Naive thymus-derived CD4-positive, alpha-beta T cell (primary cell): Measurements from ENCODE around the gene IL17REL. TPM values are rescaled to one million over a fixed set of nuclear protein-coding genes. Genes with fewer than 3 reads are reported as not detected.

Experiments used
- ATAC-seq: fragments of 150-1000 bp; cut with Tn5 transposase; 2 replicates; pipeline ENCODE4 v1.10.0; 2021; ENCODE audit warnings: mild to moderate bottlenecking, moderate library complexity
- CTCF ChIA-PET: fragments of 350-600 bp; sonication (Branson Sonifier 250); formaldehyde crosslinking; loops from one replicate; lab custom pipeline; 2021; ENCODE audit warnings: antibody characterized with exemption; lab: Charles Lee
- POLR2A ChIA-PET: fragments of 350-600 bp; sonication (Branson Sonifier 250); formaldehyde crosslinking; loops from one replicate; lab custom pipeline; 2021; ENCODE audit warnings: antibody characterized with exemption, inconsistent platforms; lab: Charles Lee
- DNase-seq, 9 donors: peaks; one replicate each; pipeline versions ENCODE4 v3.0.0 to v3.0.0-alpha.2; 2020 to 2022; ENCODE audit warnings: mixed read lengths in 1 of 9
- H3K27ac ChIP-seq: one replicate; pipeline ENCODE4 v1.7.0; 2013; ENCODE audit warnings: mild to moderate bottlenecking, low read depth, low read length, moderate library complexity
- H3K27me3 ChIP-seq, 2 donors: one replicate each; pipeline ENCODE4 v1.7.0; 2013; ENCODE audit warnings: low read length in 2 of 2, mild to moderate bottlenecking in 2 of 2, moderate library complexity in 2 of 2; ENCODE audit not compliant: control insufficient read depth in 2 of 2, insufficient read depth in 2 of 2
- H3K36me3 ChIP-seq, 3 experiments: 1 replicate in 2 of 3; 2 replicates in 1 of 3; pipeline ENCODE4 v1.7.0; 2013; ENCODE audit warnings: low read length in 3 of 3, mild to moderate bottlenecking in 3 of 3, moderate library complexity in 1 of 3; ENCODE audit not compliant: insufficient read depth in 3 of 3, control insufficient read depth in 2 of 3
- H3K4me1 ChIP-seq, 2 donors: one replicate each; pipeline ENCODE4 v1.7.0; 2013; ENCODE audit warnings: low read length in 2 of 2, mild to moderate bottlenecking in 2 of 2, moderate library complexity in 1 of 2; ENCODE audit not compliant: control insufficient read depth in 2 of 2, insufficient read depth in 2 of 2
- H3K4me3 ChIP-seq: 2 replicates; pipeline ENCODE4 v1.7.0; 2013; ENCODE audit warnings: mild to moderate bottlenecking, low read length
- H3K9me3 ChIP-seq, 3 experiments: 1 replicate in 2 of 3; 2 replicates in 1 of 3; pipeline ENCODE4 v1.7.0; 2013; ENCODE audit warnings: low read length in 3 of 3; ENCODE audit not compliant: control insufficient read depth in 2 of 3
- H3K27ac Mint-ChIP-seq, 9 donors: one replicate each; pipeline ENCODE4 v1.8.0; 2020 to 2022; ENCODE audit warnings: mixed read lengths in 9 of 9, mild to moderate bottlenecking in 8 of 9, moderate library complexity in 5 of 9, inconsistent platforms in 2 of 9
- H3K27me3 Mint-ChIP-seq, 5 donors: one replicate each; pipeline ENCODE4 v1.8.0; 2021 to 2022; ENCODE audit warnings: mixed read lengths in 5 of 5, mild to moderate bottlenecking in 1 of 5
- H3K36me3 Mint-ChIP-seq, 5 donors: one replicate each; pipeline ENCODE4 v1.8.0; 2020 to 2022; ENCODE audit warnings: mixed read lengths in 5 of 5, mild to moderate bottlenecking in 3 of 5, inconsistent platforms in 1 of 5
- H3K4me1 Mint-ChIP-seq, 7 donors: one replicate each; pipeline ENCODE4 v1.8.0; 2020 to 2022; ENCODE audit warnings: mixed read lengths in 7 of 7, mild to moderate bottlenecking in 3 of 7, inconsistent platforms in 1 of 7
- H3K4me3 Mint-ChIP-seq, 10 donors: one replicate each; pipeline ENCODE4 v1.8.0; 2020 to 2022; ENCODE audit warnings: mild to moderate bottlenecking in 10 of 10, mixed read lengths in 10 of 10, moderate library complexity in 6 of 10, inconsistent platforms in 2 of 10
- H3K9me3 Mint-ChIP-seq, 11 donors: one replicate each; pipeline ENCODE4 v1.8.0; 2020 to 2022; ENCODE audit warnings: mixed read lengths in 11 of 11, mild to moderate bottlenecking in 4 of 11, inconsistent platforms in 1 of 11, moderate library complexity in 1 of 11
- intact Hi-C, 2 donors: fragments of 100-400 bp; cut with micrococcal nuclease; formaldehyde crosslinking; loops; one replicate each; pipeline ENCODE4 v1.15.1; 2023
- polyA plus RNA-seq, 2 donors: library from polyadenylated mRNA; unstranded; fragments of 300-500 nt; fragmentation: Illumina TruSeq; gene quantifications; one replicate each; pipeline ENCODE4 v1.2.3, GENCODE V29; 2021
- total RNA-seq, 6 experiments: library from RNA in 5 of 6; stranded (reverse) in 5 of 6; gene quantifications; 1 replicate in 5 of 6; 2 replicates in 1 of 6; pipeline ENCODE4 v1.2.3 and lab custom pipeline; 2021 to 2026

Gene IL17REL
- total and polyA plus RNA-seq, 7 experiments from 2014 or later, result not detected

- no peaks in the 10 kb centered on the region for H3K36me3 ChIP-seq
- H3K4me3 ChIP-seq, result no peak overlapping the region
- no peak for ATAC-seq
- H3K4me1 Mint-ChIP-seq, result peaks cover 0 to 5% (median 0%) of the 10 kb centered on the region in 7 donors
- POLR2A ChIA-PET, result no interaction called here
- CTCF ChIA-PET, result no interaction called here
- no peak for DNase-seq
- H3K27me3 ChIP-seq, result peaks cover 0 to 7% of the 10 kb centered on the region in 2 donors
- H3K9me3 Mint-ChIP-seq, result peaks cover 0 to under 1% (median 0%) of the 10 kb centered on the region in 11 donors
- H3K4me3 Mint-ChIP-seq, result peak overlapping the region in 1 of 10 donors; percentile 19
- H3K27ac Mint-ChIP-seq, result no peak overlapping the region
- intact Hi-C loops, result no loop called here
- H3K9me3 ChIP-seq, result no peaks in the 10 kb centered on the region
- H3K4me1 ChIP-seq, result no peaks in the 10 kb centered on the region
- H3K27me3 Mint-ChIP-seq, result peaks cover 5 to 29% (median 23%) of the 10 kb centered on the region in 5 donors
- H3K27ac ChIP-seq, result no peak overlapping the region
- no peaks in the 10 kb centered on the region for H3K36me3 Mint-ChIP-seq
Observed at GRCh38 chr22:50058906-50059880, 46.6 kb upstream of the IL17REL start.

- peaks cover 0 to 4% (median 0%) of the 10 kb centered on the region in 5 donors for H3K36me3 Mint-ChIP-seq
- H3K4me3 ChIP-seq, result no peak within 1 kb of the TSS
- no peaks in the 10 kb centered on the region for H3K9me3 ChIP-seq
- H3K27ac Mint-ChIP-seq, result no peak within 1 kb of the TSS
- intact Hi-C loops, result no loop called here
- H3K4me1 ChIP-seq, result no peaks in the 10 kb centered on the region
- H3K27me3 Mint-ChIP-seq, result peaks cover 5 to 34% (median 29%) of the 10 kb centered on the region in 5 donors
- no peaks in the 10 kb centered on the region for H3K36me3 ChIP-seq
- peak within 1 kb of the TSS in 3 of 10 donors; percentile 19 to 58 (median 25) for H3K4me3 Mint-ChIP-seq
- peaks cover 0 to 9% (median 4%) of the 10 kb centered on the region in 11 donors for H3K9me3 Mint-ChIP-seq
- peaks cover 0 to 7% of the 10 kb centered on the region in 2 donors for H3K27me3 ChIP-seq
- H3K27ac ChIP-seq, result no peak within 1 kb of the TSS
- ATAC-seq, result peak; percentile 28
- DNase-seq, result no peak
- H3K4me1 Mint-ChIP-seq, result peaks cover 0 to 5% (median 0%) of the 10 kb centered on the region in 7 donors
- ChIA-PET CTCF (no interaction called here), POLR2A (no interaction called here)
Observed at GRCh38 chr22:50058061-50058905, 45.7 kb upstream of the IL17REL start, which contains the start of gene TTLL8. TTLL8 (minus strand) TSS chr22:50058298.

- POLR2A ChIA-PET, result no interaction called here
- ATAC-seq (no peak), DNase-seq (no peak)
- Histone ChIP-seq H3K27ac (no peak overlapping the region), H3K4me1 (no peaks in the 10 kb centered on the region), H3K4me3 (no peak overlapping the region), H3K36me3 (no peaks in the 10 kb centered on the region), H3K9me3 (no peaks in the 10 kb centered on the region), H3K27me3 (peaks cover 0 to 7% of the 10 kb centered on the region in 2 donors)
- CTCF ChIA-PET, result no interaction called here
- Mint-ChIP-seq H3K9me3 (peaks cover 0 to 15% (median 4%) of the 10 kb centered on the region in 11 donors), H3K4me3 (peak overlapping the region in 3 of 10 donors; percentile 14 to 58 (median 25)), H3K36me3 (peaks cover 0 to 4% (median 0%) of the 10 kb centered on the region in 5 donors), H3K27me3 (peaks cover 5 to 35% (median 29%) of the 10 kb centered on the region in 5 donors), H3K4me1 (peaks cover 0 to 5% (median 0%) of the 10 kb centered on the region in 7 donors), H3K27ac (no peak overlapping the region)
- intact Hi-C loops, result no loop called here
Observed at GRCh38 chr22:50057278-50058060, 44.9 kb upstream of the IL17REL start.

- Mint-ChIP-seq H3K9me3 (peaks cover 0 to 19% (median 4%) of the 10 kb centered on the region in 11 donors), H3K4me3 (peak overlapping the region in 1 of 10 donors; percentile 23), H3K4me1 (peaks cover 0 to 5% (median 0%) of the 10 kb centered on the region in 7 donors), H3K27me3 (peaks cover 5 to 39% (median 29%) of the 10 kb centered on the region in 5 donors), H3K27ac (no peak overlapping the region), H3K36me3 (peaks cover 0 to 4% (median 0%) of the 10 kb centered on the region in 5 donors)
- ChIA-PET POLR2A (interaction anchor here (0.6 kb wide), 1 partner anchor 382 kb away, joined by 3 read pairs; no protein-coding TSS in a partner anchor), CTCF (no interaction called here)
- Histone ChIP-seq H3K9me3 (no peaks in the 10 kb centered on the region), H3K27me3 (peaks cover 0 to 7% of the 10 kb centered on the region in 2 donors), H3K27ac (no peak overlapping the region), H3K36me3 (no peaks in the 10 kb centered on the region), H3K4me3 (no peak overlapping the region), H3K4me1 (no peaks in the 10 kb centered on the region)
- ATAC-seq, result no peak
- DNase-seq, result no peak
- intact Hi-C loops, result no loop called here
Observed at GRCh38 chr22:50056214-50056972, 43.8 kb upstream of the IL17REL start.

- Histone ChIP-seq H3K4me3 (no peak overlapping the region), H3K36me3 (no peaks in the 10 kb centered on the region), H3K27ac (no peak overlapping the region), H3K4me1 (no peaks in the 10 kb centered on the region), H3K9me3 (no peaks in the 10 kb centered on the region), H3K27me3 (peaks cover 0 to 3% of the 10 kb centered on the region in 2 donors)
- ChIA-PET CTCF (no interaction called here), POLR2A (no interaction called here)
- intact Hi-C loops, result no loop called here
- no peak overlapping the region for H3K27ac Mint-ChIP-seq
- no peak for ATAC-seq
- peaks cover 0 to 28% (median 20%) of the 10 kb centered on the region in 5 donors for H3K27me3 Mint-ChIP-seq
- H3K4me1 Mint-ChIP-seq, result peaks cover 0 to 4% (median 0%) of the 10 kb centered on the region in 7 donors
- no peak for DNase-seq
- H3K9me3 Mint-ChIP-seq, result peaks cover 0 to 19% (median 4%) of the 10 kb centered on the region in 11 donors
- peaks cover 0 to 4% (median 0%) of the 10 kb centered on the region in 5 donors for H3K36me3 Mint-ChIP-seq
- no peak overlapping the region for H3K4me3 Mint-ChIP-seq
Observed at GRCh38 chr22:50053861-50054260, 41.3 kb upstream of the IL17REL start.
